ENCODE results near the gene ADGRL2.
"Not testable (repeated sequence)": the region's sequence is repeated elsewhere in the genome, so short reads cannot be mapped to it uniquely, and the experiment has no call there.

Gene ADGRL2

GRCh38 chr1:81850495-81850894 is 49.8 kb downstream of the ADGRL2 start:
- no peak for DNase-seq

DNA sequence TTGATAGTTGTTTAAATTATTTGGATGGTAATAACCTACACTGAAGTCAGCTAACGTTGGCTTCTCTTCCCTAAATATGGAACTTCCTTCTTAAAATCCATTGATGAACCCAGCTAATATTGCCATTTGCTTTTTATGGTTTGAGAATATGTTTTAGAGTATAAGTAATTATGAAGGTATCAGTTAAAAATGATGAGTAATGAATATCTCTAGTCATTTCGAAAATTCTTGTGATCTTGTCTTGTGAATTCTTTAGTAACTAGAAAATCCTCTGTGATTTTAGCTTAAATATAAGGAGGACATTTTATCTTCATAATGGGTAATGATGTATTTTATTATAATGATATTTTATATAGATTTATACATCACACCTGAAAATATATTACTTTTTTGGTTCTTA is 50.5 kb downstream of the ADGRL2 start:
- no peak for DNase-seq

GRCh38 chr1:81852961-81853360 is 52.2 kb downstream of the ADGRL2 start:
- no peak for DNase-seq

GRCh38 chr1:81867235-81867634 is 66.5 kb downstream of the ADGRL2 start:
- no peak for DNase-seq

DNA sequence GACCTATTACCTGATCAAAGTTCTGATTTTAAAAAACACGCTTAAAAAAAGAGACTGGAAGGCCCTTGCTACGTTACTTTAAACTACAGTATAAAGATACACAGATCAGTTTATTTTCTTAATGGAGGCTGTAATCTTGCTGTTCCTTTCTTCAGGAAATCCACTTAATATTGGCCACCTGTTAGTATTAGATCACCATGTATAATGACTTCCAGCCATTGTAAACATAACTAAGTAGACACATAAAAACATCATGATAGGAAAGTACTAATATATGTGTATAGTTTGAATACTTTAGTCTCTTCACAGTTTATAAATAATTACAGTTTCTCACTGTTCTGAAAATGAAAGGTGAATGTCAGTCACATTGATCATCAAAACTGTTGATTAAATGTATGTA is 68.6 kb downstream of the ADGRL2 start:
- DNase-seq: no peak

- DNase-seq: not testable (repeated sequence)
Observed at GRCh38 chr1:81871091-81871490, 70.4 kb downstream of the ADGRL2 start.

GRCh38 chr1:81873946-81874345 is 73.2 kb downstream of the ADGRL2 start:
- DNase-seq: no peak

DNA sequence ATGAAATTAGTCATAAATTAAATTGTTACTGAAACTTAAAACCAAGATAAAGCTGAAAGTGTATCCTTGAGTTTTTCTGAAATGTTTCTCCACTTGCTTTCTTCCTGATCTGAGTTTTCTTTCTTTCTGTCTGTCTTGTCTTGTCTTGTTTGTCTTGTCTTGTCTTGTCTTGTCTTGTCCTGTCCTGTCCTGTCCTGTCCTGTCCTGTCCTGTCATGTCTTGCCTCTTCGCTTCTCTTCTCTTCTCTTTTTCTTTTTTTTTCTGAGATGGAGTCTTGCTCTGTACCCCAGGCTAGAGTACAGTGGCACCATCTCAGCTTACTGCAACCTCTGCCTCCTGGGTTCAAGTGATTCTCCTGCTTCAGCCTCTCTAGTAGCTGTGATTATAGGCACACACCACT is 73.7 kb downstream of the ADGRL2 start:
- DNase-seq: no peak

GRCh38 chr1:81874940-81875339 is 74.2 kb downstream of the ADGRL2 start:
- no peak for DNase-seq

DNA sequence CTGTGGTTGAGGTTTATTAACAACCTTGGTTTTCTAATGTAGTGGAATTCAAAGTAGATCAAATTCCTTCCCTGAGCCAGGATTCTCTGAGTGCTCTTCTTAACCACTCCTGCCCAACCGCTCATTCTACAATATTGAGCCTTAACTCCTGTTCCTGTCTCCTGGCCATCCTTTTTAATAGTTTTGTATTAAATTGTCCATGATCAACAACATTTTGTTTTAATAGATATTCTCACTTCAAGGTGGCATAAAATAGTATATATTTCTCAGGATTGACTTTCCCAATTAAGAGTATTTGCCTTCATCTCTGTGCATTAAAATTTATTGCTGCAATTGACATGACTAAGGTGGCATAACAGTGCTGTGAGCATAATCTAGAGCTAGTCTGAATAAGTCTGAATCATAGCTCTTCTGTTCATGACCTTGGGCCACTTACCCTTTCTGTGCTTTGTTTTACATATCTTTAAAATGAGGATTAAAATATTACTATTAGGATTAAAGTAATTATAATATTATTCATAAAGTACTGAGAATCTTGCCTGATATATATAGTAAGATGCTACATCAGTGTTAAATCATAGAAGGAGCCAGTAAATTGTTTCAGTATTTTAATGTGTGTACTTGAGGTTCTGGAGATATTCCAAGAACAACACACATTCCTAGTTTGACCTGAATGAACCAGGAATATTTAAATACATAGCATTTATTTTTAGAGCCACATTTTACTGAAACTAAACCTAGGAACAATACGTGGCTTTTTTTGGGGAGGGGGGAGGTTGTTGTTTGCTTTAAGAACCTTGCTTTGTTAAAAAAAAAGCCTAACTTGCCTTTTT is 76.4 kb downstream of the ADGRL2 start:
- no peak for DNase-seq

DNA sequence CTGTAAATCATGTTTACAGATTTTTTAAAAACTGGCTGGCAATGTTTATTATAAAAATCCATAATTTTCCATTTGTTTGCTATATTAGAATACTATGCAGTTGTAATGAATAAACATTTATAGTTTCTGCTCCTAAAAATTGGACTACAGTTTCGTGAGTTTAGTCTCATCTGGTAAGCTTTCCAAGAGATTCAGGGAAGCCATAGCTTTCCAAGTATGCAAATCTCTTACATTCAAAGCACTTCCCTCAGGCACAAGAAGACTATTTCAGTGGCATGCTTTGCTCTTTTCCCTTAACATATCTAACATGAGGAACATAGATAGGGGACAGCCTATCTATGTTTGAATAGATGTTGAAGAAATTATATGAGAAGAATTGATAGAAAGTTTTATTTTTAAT is 77.2 kb downstream of the ADGRL2 start:
- DNase-seq: no peak

GRCh38 chr1:81878538-81878937 is 77.8 kb downstream of the ADGRL2 start:
- no peak for DNase-seq

DNA sequence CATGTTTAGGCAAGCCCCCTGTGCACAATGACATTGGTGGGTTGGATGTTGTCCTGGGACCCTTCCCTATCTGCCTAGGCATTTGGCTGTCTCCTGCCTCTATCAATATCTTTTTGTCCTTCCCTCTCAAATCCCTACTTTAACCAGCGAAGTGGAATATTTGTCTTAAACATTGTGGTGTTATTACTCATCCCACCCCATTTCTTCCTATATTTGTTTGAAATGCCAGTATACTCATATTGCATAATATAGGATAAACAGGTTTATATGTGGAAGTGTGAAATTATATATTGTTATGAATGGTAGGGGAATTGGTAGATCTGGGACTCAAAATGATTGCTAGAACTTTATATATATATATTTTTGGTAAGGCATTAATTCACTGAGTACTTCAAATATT is 80.0 kb downstream of the ADGRL2 start:
- DNase-seq: no peak

- no peak for DNase-seq
Observed at GRCh38 chr1:81885291-81885690, 84.6 kb downstream of the ADGRL2 start.

- DNase-seq: not testable (repeated sequence)
Observed at GRCh38 chr1:81886292-81886691, 85.6 kb downstream of the ADGRL2 start.

DNA sequence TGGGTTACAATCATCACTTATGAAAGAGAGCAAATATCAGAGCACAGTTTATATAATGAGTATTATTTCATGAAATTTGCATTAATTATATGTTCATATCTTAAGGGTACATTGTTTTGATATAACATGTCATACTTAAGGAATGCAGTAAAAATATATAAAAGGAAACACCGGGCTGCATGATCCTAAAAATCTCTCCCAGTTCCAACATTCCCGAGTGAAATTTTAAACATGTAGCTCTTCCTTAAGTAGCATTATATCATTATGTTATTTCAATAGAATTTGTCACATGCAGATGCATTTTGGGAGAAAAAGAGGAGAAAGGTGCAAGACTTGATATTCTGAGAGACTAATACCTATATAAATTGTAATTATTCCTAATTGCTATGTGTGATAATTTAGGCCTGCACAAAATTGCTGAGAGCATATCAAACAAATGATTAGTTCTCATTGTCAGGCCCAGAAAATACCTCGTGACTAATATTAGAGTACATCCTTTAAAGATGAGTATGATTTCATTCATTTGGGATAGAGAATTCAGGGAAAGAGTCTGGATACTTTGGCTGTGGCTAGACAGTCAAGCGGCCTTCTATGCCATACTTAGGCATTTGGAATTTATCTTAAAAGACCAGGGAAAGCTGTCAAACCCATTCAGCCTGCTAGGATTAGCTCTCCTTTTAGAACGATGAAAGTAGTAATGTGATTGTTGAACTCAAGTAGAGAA is 86.8 kb downstream of the ADGRL2 start:
- DNase-seq: no peak

- DNase-seq: no peak
Observed at GRCh38 chr1:81889166-81889565, 88.4 kb downstream of the ADGRL2 start.

DNA sequence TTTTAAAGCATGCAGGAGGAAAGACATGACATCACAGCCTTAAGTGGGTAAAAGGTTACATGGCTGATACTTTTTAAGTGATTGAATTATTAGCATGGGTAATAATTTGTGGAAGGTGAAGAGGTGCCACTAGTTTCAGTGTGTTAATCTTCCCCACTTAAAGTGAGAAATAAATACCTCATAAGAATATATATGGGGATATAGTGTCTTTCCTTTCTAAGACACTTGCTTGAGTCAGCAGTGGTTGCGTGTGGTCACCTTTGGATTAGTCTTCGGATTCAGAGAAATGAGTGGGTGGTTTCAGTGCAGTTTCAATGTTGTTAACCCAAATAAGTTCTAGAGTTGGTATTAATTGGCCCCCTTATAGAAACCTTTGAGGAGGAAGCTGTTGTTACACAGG is 94.1 kb downstream of the ADGRL2 start:
- DNase-seq: no peak

DNA sequence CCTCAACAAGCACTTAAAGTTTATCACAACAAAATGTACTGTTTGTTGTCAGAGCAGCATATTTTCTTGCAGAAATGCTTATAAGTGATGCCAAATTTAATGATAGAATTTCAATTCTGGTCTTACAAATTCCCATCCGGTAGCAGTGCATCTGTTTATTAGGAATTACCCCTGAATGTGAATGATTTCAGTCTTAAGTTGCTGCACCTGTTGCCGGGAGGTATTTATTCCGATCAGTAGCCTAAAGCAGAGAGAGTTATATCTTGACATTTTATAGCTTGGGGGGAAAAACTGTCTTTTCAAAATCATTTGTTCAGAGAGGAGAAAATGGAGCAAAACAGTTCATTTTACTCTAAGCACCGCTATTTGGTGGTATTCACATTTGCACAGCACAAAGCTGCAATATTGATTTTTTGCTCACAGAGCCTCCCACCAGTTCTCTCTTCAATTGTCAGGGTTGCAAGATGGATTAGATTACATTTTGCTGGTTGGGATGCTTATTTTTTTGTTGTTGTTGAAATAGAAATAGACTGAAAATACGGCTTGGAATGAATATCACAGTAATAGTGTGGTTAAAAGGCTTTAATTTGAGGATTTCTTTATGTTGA is 98.6 kb downstream of the ADGRL2 start:
- DNase-seq: no peak

- DNase-seq: no peak
Observed at GRCh38 chr1:81907575-81907974, 106.8 kb downstream of the ADGRL2 start.

- peak; percentile 83 for DNase-seq
Observed at GRCh38 chr1:81912383-81912782, 111.6 kb downstream of the ADGRL2 start.

DNA sequence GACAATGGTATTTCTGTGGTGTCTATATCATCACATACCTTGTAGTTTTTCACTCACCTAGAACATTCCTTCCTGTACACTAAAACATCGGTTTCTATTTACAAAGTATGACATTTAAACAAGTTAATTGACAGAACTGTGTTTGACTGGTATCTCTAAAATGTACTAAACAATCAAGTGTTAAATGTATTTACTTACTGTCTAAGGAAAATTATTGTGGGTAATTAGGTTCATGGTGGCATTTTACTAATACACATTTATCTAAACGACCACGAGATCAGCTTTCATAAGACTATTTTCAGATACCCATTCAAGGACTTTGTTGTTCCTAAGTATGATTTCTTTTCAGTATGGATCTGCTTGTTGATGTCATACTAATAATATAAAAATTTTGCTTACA is 115.2 kb downstream of the ADGRL2 start:
- no peak for DNase-seq

DNA sequence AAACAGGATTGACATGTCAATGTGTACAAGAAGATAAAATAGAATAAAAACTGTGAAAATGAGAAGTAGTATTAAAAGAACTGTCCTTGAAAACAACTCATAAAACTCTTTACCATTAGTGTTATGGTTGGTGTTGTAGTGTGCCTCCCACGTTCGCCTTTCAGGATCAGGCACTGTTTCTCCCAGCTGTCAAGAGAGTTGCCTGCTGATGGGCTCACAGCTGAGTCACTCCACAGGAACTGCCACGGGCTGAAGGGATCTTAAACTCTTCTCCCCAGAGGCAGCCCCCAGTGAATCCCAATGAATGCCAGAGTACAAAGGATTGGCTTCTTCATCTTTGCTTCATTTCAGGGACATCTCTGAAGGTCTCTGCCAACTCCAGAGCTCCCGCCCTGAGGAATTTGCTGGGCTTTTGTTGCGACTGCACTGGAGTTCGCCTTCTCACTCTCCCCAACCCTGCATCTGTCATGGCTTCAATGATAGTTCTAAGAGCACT is 119.6 kb downstream of the ADGRL2 start:
- no peak for DNase-seq

- DNase-seq: no peak
Observed at GRCh38 chr1:81920886-81921285, 120.2 kb downstream of the ADGRL2 start.
